ENCODE data around the gene IFT25.
"Not testable (repeated sequence)": the region's sequence is repeated elsewhere in the genome, so short reads cannot be mapped to it uniquely, and the experiment has no call there.

The IFT25 gene

GRCh38 chr1:53881853-53882252, 63.6 kb downstream of the IFT25 start:
- FAIRE-seq, result not testable (repeated sequence)

- FAIRE-seq, result peak; percentile 91
These were observed 66.9 kb downstream of the IFT25 start for GRCh38 chr1:53878492-53879105.

- FAIRE-seq, result not testable (repeated sequence)
These were observed 70.3 kb downstream of the IFT25 start for GRCh38 chr1:53875150-53875549.

- no peak for FAIRE-seq
These were observed 73.6 kb downstream of the IFT25 start for GRCh38 chr1:53871773-53872484.
